Ishikawa (cell line): ENCODE measurements around the gene BPHL.

ENCODE experiments used
- CEBPB ChIP-seq: IDR thresholded peaks from 2 replicates; pipeline ENCODE4 v1.6.1; 2012
- CREB1 ChIP-seq: IDR thresholded peaks from 2 replicates; pipeline ENCODE4 v1.6.1; 2012; ENCODE audit warnings: low read depth
- EGR1 ChIP-seq: IDR thresholded peaks from 2 replicates; pipeline ENCODE4 v1.6.1; 2012
- EP300 ChIP-seq: IDR thresholded peaks from 2 replicates; pipeline ENCODE4 v1.6.1; 2012; ENCODE audit warnings: borderline replicate concordance
- FOXM1 ChIP-seq: IDR thresholded peaks from 2 replicates; pipeline ENCODE4 v1.6.1; 2012; ENCODE audit warnings: low read depth, borderline replicate concordance
- NFIC ChIP-seq: IDR thresholded peaks from 2 replicates; pipeline ENCODE4 v1.6.1; 2012
- RAD21 ChIP-seq: IDR thresholded peaks from 2 replicates; pipeline ENCODE4 v1.6.1; 2012; ENCODE audit warnings: low read depth
- TAF1 ChIP-seq: IDR thresholded peaks from 2 replicates; pipeline ENCODE4 v1.6.1; 2012; ENCODE audit warnings: low read depth, mild to moderate bottlenecking
- TCF12 ChIP-seq: IDR thresholded peaks from 2 replicates; pipeline ENCODE4 v1.6.1; 2012; ENCODE audit warnings: low read depth
- TEAD4 ChIP-seq: IDR thresholded peaks from 2 replicates; pipeline ENCODE4 v1.6.1; 2012
- YY1 ChIP-seq: IDR thresholded peaks from 2 replicates; pipeline ENCODE4 v1.6.1; 2012; ENCODE audit warnings: low read depth
- ZBTB7A ChIP-seq: IDR thresholded peaks from 2 replicates; pipeline ENCODE4 v1.6.1; 2012; ENCODE audit warnings: low read depth
- TF ChIP-seq, protein P1 (sequence below): IDR thresholded peaks from 2 replicates; pipeline ENCODE4 v1.6.1; 2012
- TF ChIP-seq, protein P2 (sequence below): IDR thresholded peaks from 2 replicates; pipeline ENCODE4 v1.6.1; 2012; ENCODE audit warnings: low read depth, mild to moderate bottlenecking
- TF ChIP-seq, protein P3 (sequence below): IDR thresholded peaks from 2 replicates; pipeline ENCODE4 v1.6.1; 2012

Gene BPHL

DNA sequence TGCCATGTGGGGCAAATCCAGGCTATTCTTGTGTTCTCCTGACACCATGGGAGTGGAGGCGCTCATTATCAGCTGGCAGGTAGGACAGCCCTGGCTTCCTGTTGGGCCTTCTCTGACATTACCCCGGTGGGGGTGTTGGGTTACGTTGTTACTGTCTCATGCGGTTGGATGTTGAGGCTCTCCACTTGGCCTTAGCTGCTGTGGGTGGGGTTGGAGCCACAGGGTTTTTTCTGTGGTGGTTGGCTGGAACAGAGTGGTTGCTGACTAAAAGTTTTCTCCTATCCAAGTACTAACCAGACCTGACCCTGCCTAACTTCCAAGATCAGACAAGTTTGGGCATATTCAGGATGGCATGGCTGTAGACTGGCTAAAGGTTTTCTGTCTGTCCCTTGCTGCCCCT is 30.1 kb upstream of the BPHL start:
- TF ChIP-seq CREB1 (no peak), CEBPB (no peak)

DNA sequence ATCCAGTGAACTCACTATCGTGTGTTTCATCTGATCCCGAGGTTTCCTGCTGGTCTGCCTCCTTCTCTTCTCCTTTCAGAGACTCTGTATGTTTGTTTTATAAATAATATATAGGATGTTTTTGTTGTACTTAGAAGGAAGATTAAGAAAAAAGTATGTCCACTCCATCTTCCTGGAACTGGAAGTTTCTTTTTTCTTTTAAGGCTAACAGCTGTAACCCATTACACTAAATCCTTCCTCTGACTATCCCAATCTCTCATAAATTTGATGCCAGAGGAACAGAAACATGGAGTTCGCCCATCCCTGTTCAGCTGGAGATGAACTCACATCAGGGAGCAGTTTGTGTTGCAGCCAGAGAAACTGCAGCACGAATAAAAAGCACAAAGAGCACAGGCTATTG is 29.5 kb upstream of the BPHL start:
- no peak for TF ChIP-seq TAF1
- no peak for TF ChIP-seq CREB1
- TF ChIP-seq TEAD4, result no peak
- TF ChIP-seq, protein P1, sequence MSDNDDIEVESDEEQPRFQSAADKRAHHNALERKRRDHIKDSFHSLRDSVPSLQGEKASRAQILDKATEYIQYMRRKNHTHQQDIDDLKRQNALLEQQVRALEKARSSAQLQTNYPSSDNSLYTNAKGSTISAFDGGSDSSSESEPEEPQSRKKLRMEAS, result no peak

DNA sequence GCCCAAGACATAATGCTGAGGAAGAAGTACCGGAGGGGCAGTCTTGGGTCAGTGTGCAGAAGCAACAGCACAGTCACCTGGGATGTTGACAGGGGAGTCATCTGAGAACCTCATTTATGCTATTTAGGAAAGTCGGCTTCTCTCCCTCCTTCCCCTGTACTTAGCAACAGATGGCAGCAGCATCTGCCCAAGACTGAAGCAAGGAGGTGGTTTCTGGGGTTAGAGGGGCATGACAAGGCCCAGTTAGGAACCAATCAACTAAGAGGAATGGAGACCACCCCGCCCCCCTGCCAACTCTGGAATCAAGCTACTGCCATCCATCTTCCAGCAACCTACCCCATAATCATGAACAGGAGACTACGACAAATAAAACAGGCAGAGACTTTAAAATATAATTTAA is 28.5 kb upstream of the BPHL start:
- no peak for TF ChIP-seq EGR1
- TF ChIP-seq TCF12, result no peak
- TF ChIP-seq, protein P1, result no peak
- TF ChIP-seq CREB1, result no peak

DNA sequence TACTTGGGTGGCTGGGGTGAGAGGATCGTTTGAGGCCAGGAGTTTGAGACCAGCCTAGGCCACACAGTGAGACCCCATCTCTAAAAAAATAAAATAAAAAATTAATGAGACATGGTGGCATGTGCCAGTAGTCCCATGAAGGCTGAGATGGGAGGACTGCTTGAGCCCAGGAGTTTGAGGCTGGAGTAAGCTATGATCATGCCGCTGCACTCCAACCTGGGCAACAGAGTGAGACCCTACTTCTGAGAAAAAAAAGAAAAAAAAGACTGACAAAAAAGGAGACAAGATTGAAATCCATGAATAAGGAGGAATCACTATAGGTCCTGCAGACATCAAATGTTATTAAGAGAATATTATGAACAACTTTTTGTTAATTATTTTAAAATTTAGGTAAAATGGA is 23.7 kb upstream of the BPHL start:
- TF ChIP-seq TAF1, result no peak
- TF ChIP-seq, protein P2, sequence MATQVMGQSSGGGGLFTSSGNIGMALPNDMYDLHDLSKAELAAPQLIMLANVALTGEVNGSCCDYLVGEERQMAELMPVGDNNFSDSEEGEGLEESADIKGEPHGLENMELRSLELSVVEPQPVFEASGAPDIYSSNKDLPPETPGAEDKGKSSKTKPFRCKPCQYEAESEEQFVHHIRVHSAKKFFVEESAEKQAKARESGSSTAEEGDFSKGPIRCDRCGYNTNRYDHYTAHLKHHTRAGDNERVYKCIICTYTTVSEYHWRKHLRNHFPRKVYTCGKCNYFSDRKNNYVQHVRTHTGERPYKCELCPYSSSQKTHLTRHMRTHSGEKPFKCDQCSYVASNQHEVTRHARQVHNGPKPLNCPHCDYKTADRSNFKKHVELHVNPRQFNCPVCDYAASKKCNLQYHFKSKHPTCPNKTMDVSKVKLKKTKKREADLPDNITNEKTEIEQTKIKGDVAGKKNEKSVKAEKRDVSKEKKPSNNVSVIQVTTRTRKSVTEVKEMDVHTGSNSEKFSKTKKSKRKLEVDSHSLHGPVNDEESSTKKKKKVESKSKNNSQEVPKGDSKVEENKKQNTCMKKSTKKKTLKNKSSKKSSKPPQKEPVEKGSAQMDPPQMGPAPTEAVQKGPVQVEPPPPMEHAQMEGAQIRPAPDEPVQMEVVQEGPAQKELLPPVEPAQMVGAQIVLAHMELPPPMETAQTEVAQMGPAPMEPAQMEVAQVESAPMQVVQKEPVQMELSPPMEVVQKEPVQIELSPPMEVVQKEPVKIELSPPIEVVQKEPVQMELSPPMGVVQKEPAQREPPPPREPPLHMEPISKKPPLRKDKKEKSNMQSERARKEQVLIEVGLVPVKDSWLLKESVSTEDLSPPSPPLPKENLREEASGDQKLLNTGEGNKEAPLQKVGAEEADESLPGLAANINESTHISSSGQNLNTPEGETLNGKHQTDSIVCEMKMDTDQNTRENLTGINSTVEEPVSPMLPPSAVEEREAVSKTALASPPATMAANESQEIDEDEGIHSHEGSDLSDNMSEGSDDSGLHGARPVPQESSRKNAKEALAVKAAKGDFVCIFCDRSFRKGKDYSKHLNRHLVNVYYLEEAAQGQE, result no peak
- no peak for TF ChIP-seq ZBTB7A
- no peak for TF ChIP-seq TCF12
- no peak for TF ChIP-seq RAD21
- no peak for TF ChIP-seq YY1
- no peak for TF ChIP-seq NFIC
- TF ChIP-seq CEBPB, result no peak
- no peak for TF ChIP-seq FOXM1
- TF ChIP-seq CREB1, result no peak
- TF ChIP-seq, protein P1, result no peak
- TF ChIP-seq EGR1, result no peak
- TF ChIP-seq EP300, result no peak
- no peak for TF ChIP-seq TEAD4
- TF ChIP-seq, protein P3, sequence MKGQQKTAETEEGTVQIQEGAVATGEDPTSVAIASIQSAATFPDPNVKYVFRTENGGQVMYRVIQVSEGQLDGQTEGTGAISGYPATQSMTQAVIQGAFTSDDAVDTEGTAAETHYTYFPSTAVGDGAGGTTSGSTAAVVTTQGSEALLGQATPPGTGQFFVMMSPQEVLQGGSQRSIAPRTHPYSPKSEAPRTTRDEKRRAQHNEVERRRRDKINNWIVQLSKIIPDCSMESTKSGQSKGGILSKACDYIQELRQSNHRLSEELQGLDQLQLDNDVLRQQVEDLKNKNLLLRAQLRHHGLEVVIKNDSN, result no peak

- TF ChIP-seq EP300 (no peak), TEAD4 (no peak), ZBTB7A (no peak), CREB1 (no peak), NFIC (no peak), EGR1 (no peak), YY1 (no peak), FOXM1 (no peak), CEBPB (no peak), TAF1 (no peak)
- TF ChIP-seq, protein P1, result no peak
- TF ChIP-seq, protein P2, result no peak
- TF ChIP-seq, protein P3, result no peak
Observed at GRCh38 chr6:3102875-3103274, 15.6 kb upstream of the BPHL start.

DNA sequence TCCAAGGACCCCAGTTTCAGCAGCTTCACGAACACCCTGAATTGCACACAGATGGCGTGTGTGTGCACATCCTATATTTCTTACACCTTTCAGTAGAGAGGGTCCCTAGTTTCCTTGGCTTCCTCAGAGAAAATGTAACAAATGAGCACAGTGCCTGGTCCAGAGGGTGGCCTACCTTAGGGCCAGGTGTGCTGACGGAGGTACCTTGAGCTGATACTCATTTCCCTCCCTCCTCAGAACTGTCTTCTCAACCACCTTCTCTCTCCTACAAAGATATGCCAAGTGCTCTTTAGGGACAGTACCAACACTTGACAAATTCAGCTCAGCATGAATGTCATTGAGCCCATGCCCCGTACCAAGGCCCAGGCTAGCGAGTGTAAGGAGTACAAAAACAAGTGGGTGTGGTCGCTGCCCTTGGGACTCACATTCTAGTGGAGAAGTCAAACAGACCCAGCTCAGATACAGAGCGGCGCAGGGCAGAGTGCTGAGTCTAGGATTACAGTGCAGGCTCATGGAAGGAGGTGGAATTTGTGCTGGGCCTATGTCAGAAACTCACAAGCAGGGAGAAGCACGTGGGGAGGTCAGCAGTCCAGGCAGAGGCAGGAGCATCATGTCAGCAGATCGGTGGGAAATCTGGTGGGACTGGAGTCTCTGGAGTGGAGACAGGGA is 9.6 kb upstream of the BPHL start:
- TF ChIP-seq TAF1, result no peak
